GM21529 (cell line): ENCODE data around the gene BRF1.

Source experiments
- ATAC-seq: cut with Tn5 transposase; IDR thresholded peaks from one replicate; pipeline ENCODE4 v1.9.1; 2021; ENCODE audit not compliant: unreplicated experiment

Gene BRF1

GRCh38 chr14:105212541-105213300, 88.1 kb downstream of the BRF1 start:
- ATAC-seq: no peak

GRCh38 chr14:105211758-105212089, 89.1 kb downstream of the BRF1 start:
- ATAC-seq: no peak

DNA sequence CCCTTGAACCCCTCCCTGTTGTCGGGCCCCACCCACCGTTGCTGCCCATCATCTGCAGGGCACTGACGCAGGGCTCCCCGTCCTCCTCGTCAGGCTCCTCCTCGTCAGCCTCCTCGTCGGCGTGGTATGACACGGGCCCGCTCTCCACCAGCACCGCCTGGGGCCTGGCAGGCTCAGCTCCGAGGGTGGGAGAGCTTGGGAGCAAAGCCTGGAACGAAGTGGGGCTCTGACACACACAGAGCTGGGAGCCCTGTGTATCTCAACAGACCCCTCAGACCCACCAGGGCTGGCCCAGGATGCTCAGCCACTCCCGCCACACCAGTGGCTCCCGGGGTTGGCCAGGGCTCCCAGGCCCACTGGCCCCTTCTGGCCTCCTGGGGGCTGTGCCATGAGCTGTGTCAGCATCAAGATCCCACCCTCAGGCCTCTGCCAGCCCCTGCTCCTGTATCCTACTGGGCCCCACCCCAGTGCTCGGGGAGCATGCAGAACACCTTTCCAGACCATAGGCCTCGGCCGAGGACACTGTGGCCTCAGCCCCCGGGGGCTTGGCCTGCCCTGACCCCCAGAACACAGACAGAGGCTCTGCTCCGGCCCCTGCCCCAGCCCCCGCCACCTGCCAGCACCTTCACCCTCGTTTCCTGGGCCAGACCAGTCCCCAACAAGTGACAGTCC, 89.6 kb downstream of the BRF1 start:
- no peak for ATAC-seq

GRCh38 chr14:105210266-105211025, 90.4 kb downstream of the BRF1 start:
- ATAC-seq: no peak

DNA sequence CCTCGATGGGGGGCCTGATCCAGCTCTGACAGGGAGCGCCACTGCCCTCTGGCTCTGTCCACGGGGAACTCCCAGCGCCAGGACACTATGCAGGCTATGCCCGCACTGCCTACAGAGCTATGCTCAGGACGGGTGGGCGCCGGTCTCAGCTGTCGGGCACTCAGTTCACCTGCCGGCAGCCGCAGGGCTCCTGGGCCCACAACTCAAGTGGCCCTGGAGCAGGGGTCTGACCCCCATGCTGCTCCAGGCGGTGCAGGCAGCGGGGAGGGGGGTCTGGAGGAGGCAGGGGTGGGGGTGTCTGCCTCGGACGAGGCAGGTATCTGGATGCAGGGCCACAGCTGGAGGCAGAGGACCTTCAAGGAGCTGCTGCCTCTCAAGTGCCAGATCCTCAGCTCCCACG, 91.2 kb downstream of the BRF1 start:
- ATAC-seq: no peak

DNA sequence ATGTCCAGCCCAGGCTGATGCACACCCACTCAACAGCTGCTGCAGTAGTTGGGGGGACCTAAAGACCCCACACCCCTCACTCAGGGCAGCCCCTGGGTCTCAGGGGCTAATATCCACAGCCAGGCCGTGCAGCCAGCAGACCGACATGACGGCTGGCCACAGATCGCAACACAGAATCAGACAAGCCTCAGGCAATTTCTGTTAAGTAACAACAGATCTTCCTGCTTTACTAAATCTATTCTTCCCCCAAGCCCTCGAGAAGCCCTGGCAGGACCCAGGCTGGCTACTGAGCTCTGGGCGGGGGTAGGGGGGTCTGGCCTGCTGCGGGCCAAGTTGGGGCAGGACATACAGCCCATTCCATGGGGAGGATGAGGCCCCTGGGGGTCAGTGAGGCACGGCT, 91.7 kb downstream of the BRF1 start:
- no peak for ATAC-seq

DNA sequence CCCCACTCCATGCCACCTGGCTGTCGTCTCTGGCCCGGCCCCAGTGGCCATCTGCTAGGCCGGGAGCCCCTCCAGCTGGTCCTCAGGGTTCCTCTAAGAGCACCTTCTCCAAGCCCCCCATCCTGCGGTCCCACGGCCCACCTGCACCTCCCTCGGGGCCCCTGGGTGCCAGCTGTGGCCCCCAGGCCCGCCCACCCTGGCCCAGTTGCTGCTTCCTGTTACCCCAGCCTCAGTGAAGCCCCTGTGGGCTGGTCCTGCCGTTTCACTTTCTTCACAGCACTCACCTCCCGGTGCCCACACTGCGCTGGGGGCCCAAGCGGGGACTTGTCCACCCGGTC, 92.1 kb downstream of the BRF1 start:
- ATAC-seq: no peak

DNA sequence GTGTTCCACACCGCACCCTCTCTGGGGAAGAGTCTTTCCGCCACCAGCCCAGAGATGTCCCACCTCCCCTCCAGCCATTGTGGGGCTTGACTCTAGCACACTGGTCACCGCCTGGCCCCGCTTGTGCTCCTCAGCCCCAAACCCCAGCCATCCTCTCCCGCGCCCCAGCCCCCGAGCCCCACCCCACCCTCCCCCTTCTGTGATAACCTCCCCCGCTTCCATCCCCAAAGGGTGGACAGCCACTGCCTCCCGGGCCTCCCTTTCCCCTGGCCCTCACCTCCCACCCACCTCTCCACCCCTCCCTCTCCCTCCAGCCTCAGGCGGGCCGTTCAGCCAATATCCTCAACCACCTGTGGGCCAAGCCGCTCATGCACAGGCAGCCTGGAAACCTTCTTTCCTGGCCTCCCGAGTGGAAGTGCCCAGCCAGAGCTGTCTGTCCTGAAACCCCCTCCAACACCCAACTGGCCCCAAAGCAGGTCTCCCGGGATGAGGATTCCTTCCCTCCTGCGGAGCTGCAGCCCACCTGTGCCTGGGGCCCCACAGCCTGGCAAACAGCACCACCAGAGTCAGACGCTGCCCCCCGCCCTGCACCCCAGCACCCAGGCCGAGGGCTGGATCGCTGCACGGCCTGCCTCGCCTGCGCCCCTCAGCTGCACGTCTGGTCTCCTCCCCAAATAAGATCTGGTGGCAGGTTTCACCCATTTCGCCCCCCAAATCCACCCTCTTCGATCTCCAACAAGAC, 92.6 kb downstream of the BRF1 start:
- ATAC-seq: no peak

GRCh38 chr14:105207460-105207901, 93.3 kb downstream of the BRF1 start:
- no peak for ATAC-seq

DNA sequence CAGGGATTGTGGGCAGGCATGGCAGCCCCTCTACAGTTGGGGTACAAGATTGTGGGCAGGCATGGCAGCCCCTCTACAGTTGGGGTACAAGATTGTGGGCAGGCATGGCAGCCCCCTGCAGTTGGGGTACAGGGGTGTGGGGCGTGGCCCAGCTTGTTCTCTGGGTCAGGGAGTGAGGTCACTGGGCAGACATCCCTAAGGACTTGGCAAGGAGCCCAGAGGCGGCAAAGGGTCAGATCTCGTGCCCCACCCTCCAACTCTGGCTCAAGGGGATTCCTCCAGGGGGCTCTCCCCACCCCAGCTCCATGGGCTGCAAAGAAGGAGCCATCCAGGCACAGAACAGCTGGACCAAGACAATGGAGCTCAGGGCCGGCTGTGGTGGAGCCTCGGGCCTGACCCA, 93.9 kb downstream of the BRF1 start:
- no peak for ATAC-seq

GRCh38 chr14:105205673-105206208, 95.1 kb downstream of the BRF1 start:
- no peak for ATAC-seq

DNA sequence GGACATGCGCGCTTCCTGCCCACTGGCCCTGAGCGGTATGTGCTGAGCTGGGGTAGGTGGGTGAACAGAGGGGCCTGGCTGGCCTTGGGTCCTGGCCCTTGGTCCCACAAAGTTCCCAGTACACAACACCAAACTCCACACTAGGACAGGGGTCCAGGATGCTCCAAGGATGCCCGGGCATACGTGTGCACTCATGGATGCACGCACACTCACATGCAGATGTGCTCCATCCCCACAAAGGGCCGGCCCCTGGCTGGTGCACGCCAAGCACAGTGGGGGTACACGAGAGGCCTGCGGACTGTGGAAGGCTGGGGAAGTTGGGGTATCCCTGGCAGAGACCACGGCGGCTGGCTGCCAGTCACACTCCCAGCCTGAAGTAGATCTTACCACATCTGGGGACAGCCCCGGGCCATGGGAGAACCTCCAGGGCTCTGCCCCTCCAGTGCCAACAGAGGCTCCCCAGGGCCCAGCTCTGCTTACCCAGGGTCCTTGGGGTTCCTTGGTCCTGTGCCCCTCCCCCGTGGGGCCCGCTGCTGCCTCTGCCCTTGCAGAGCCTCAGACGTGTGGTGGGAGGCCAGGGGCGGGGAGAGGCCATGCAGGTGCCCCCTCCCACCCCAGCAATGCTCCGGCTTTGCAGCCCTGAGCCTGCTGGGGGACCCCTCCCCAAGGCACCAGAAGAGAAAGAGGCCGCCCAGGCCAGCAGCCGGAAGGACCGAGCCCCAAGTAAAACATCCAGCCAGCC, 95.7 kb downstream of the BRF1 start:
- ATAC-seq: no peak

DNA sequence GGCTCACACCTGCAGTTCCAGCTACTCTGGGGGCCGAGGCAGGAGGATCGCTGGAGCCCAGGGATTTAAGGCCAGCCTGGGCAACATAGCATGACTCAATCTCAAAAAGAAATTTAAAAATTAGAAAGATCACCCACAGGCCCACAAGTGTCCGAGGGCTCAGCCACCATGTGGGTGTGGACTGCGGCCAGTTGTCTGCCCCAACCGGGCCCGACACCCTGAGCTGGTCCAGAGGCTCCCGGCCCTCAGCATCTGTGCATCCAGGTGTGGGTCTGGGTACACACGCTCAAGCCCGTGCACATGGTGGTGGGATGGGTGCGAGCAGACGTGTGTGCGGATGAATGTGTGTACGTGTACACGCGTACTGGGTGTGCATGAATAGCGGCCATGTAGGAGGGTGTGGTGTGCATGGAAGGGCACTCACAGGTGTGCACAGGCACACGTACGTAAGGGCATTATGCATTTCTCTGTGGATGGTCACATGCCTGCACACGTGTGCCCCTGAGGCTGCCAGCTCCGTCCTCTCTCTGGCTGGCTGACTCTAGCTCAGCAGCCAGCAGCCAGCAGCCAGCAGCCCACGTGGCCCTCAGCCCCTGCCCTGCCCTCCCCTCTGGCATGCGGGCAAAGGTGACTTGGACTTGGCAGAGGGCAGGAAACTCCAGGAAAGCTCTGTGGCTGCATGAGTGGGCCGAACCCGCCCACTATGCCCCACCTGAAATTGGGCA, 96.4 kb downstream of the BRF1 start:
- ATAC-seq: no peak

DNA sequence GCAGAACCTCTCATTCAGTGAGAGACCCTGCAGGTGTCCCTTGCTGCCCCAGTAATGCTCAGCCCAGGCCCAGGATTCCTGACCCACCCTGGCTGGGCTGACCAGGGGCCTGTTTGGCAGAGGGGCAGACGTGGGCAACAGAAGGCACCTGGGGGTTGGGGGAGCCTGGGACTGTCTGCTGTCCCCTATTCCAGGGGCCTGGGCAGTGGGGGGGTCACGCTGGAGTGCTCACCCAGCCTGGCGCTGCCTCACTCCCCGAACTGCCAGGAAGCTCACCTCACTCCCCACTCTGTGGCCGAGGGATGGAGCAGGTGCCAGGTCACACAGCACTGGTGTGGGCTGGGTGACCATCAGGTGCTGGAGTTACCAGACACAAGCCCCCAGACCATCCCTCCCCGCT, 97.1 kb downstream of the BRF1 start:
- ATAC-seq: no peak

- ATAC-seq: no peak
Measured at GRCh38 chr14:105203057-105203531, 97.7 kb downstream of the BRF1 start.

DNA sequence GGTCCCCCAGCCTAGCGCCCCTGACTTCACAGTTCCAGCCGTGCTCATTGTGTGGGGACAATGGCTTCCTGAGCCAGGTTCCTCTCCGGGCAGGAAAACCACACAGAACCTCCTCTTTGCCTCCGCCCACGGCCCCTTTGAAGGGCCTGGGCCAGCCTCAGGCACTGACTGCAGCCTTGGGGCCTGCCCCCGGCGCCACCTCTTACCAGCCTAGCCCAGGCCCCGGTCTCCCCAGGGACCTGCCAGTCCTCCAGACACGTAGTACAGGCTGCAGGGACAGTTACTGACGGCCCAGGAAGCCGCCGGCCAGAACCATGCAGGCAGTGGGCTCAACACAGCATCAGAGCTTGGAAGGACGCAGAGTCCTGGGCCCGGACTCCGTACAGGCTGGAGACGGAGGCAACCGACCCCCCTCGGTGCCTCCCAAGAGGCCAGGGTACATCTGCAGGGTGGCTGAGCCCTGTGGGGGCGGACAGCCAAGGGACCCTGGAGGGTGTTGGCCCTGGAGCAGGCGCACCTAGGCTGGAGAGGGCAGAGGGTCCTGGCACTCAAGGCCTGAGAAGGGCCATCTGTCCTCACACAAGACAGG, 98.8 kb downstream of the BRF1 start:
- no peak for ATAC-seq

- ATAC-seq: no peak
Measured at GRCh38 chr14:105201156-105201924, 99.5 kb downstream of the BRF1 start.

GRCh38 chr14:105200641-105201040, 100.2 kb downstream of the BRF1 start:
- ATAC-seq: no peak

GRCh38 chr14:105200074-105200473, 100.7 kb downstream of the BRF1 start:
- ATAC-seq: no peak
